ENCODE results near the gene DYNC2H1.

DNA sequence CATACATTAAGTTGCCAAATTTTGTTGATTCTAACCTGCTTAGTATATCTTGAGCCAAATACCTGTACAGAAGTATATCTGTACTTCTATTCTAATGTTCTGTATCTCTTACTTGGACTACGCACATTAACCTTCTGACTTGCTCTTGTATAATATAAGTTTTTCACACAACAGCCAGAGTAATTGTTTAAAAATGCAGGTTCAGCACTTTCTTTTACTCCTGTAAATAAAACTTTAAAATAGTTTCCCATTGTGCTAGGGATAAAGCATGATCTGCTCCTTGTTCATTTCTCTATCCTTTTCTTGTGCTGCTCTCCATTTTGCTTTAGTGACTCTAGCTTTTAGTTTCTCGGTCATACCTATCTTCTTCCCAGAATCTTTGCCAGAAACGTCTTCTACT, 48.3 kb downstream of the DYNC2H1 start:
- TF ChIP-seq, protein P1, sequence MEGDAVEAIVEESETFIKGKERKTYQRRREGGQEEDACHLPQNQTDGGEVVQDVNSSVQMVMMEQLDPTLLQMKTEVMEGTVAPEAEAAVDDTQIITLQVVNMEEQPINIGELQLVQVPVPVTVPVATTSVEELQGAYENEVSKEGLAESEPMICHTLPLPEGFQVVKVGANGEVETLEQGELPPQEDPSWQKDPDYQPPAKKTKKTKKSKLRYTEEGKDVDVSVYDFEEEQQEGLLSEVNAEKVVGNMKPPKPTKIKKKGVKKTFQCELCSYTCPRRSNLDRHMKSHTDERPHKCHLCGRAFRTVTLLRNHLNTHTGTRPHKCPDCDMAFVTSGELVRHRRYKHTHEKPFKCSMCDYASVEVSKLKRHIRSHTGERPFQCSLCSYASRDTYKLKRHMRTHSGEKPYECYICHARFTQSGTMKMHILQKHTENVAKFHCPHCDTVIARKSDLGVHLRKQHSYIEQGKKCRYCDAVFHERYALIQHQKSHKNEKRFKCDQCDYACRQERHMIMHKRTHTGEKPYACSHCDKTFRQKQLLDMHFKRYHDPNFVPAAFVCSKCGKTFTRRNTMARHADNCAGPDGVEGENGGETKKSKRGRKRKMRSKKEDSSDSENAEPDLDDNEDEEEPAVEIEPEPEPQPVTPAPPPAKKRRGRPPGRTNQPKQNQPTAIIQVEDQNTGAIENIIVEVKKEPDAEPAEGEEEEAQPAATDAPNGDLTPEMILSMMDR (IDR thresholded peaks at IDR 0.05; ENCODE audit: low read depth, low read length): no peak
- TF ChIP-seq POLR2A (IDR thresholded peaks at IDR 0.05; ENCODE audit: extremely low read depth, insufficient read length): no peak
- TF ChIP-seq, protein P2, sequence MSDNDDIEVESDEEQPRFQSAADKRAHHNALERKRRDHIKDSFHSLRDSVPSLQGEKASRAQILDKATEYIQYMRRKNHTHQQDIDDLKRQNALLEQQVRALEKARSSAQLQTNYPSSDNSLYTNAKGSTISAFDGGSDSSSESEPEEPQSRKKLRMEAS (IDR thresholded peaks at IDR 0.05; ENCODE audit: low read depth, low read length): no peak
